HepG2 (cell line): ENCODE data around the gene CDKN2AIP. TPM values are rescaled to one million over a fixed set of nuclear protein-coding genes. Genes with fewer than 3 reads are reported as not detected.

Experiments
- ATM ChIP-seq: fragments of 450-650 bp; IDR thresholded peaks from 2 replicates; pipeline ENCODE4 v1.7.1; 2017; ENCODE audit warnings: mild to moderate bottlenecking, borderline replicate concordance
- BRD4 ChIP-seq: sonication (generic); formaldehyde crosslinking; IDR thresholded peaks from 2 replicates; pipeline ENCODE4 v1.4.0; 2020; ENCODE audit warnings: missing genetic modification reagents
- ZFP62 ChIP-seq: sonication (generic); formaldehyde crosslinking; IDR thresholded peaks from 2 replicates; pipeline ENCODE4 v1.4.0; 2020; ENCODE audit warnings: missing genetic modification reagents
- ZNF572 ChIP-seq: sonication (generic); formaldehyde crosslinking; IDR thresholded peaks from 2 replicates; pipeline ENCODE4 v1.5.1; 2020; ENCODE audit warnings: mild to moderate bottlenecking, missing genetic modification reagents
- polyA plus RNA-seq, 8 experiments: library from polyadenylated mRNA; depleted of rRNA in 3 of 8; stranded (reverse) in 7 of 8; unstranded in 1 of 8; fragments of >200 nt; fragmentation: Illumina TruSeq in 4 of 8; extraction: Trizol in 4 of 8; gene quantifications; 2 replicates each; pipeline versions ENCODE4 v1.2.1 to v1.2.3, GENCODE V29; 2011 to 2016; ENCODE audit warnings: low read depth in 4 of 8, missing spikeins in 1 of 8, mixed read lengths in 1 of 8; ENCODE audit not compliant: insufficient read depth in 1 of 8
- total RNA-seq, 5 experiments: library from RNA; depleted of rRNA; stranded (reverse); fragments of >200 nt; fragmentation: Illumina TruSeq; extraction: Trizol; gene quantifications; 2 replicates each; pipeline ENCODE4 v1.2.3, GENCODE V29; 2016; ENCODE audit warnings: low read depth in 1 of 5
- TF ChIP-seq, protein P1 (sequence below): sonication (generic); formaldehyde crosslinking; IDR thresholded peaks from 2 replicates; pipeline ENCODE4 v1.5.0; 2020; ENCODE audit warnings: mild to moderate bottlenecking, missing genetic modification reagents, moderate library complexity
- TF ChIP-seq, protein P2 (sequence below): sonication (generic); formaldehyde crosslinking; IDR thresholded peaks from 2 replicates; pipeline ENCODE4 v1.4.0; 2020; ENCODE audit warnings: mild to moderate bottlenecking, missing genetic modification reagents
- TF ChIP-seq, protein P3 (sequence below), 2 experiments: IDR thresholded peaks; 2 replicates each; pipeline ENCODE4 v1.6.1; 2011 to 2012; ENCODE audit warnings: low read length in 2 of 2, borderline replicate concordance in 1 of 2, low read depth in 1 of 2, mild to moderate bottlenecking in 1 of 2, moderate library complexity in 1 of 2
- TF ChIP-seq, protein P4 (sequence below): sonication (generic); formaldehyde crosslinking; IDR thresholded peaks from 2 replicates; pipeline ENCODE4 v1.4.0; 2020; ENCODE audit warnings: missing genetic modification reagents, borderline replicate concordance
- TF ChIP-seq, protein P5 (sequence below): sonication (generic); formaldehyde crosslinking; IDR thresholded peaks from 2 replicates; pipeline ENCODE4 v1.4.0; 2020; ENCODE audit warnings: missing genetic modification reagents, borderline replicate concordance

CDKN2AIP gene
- total and polyA plus RNA-seq, 2 of the 13 experiments (the other 11 are each of a cell fraction or from before 2014, with no cell fraction given) = 17.0 to 18.7 TPM

DNA sequence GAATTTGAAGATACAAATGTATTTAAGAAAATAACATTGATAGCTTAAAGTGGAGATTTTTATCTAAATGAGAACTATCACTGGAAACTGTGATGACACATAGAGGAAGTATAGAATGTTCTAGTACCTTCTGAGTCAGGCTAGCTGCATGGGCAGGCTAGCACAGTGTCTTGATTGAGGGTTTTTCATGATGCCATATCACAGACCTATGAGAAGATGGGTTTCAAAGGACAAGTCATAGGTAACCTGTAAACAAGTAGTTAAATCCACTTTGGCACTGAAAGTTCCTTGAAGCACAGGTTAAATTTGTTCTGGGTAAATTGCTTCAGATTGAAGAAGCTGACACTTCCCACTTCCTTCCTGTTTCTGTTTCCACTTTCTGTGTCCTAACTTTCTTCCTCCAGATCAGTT, 48.2 kb upstream of the CDKN2AIP start (continued):
- TF ChIP-seq, protein P1, sequence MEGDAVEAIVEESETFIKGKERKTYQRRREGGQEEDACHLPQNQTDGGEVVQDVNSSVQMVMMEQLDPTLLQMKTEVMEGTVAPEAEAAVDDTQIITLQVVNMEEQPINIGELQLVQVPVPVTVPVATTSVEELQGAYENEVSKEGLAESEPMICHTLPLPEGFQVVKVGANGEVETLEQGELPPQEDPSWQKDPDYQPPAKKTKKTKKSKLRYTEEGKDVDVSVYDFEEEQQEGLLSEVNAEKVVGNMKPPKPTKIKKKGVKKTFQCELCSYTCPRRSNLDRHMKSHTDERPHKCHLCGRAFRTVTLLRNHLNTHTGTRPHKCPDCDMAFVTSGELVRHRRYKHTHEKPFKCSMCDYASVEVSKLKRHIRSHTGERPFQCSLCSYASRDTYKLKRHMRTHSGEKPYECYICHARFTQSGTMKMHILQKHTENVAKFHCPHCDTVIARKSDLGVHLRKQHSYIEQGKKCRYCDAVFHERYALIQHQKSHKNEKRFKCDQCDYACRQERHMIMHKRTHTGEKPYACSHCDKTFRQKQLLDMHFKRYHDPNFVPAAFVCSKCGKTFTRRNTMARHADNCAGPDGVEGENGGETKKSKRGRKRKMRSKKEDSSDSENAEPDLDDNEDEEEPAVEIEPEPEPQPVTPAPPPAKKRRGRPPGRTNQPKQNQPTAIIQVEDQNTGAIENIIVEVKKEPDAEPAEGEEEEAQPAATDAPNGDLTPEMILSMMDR (CRISPR knock-in tag) = no peak
- TF ChIP-seq ATM (no peak), BRD4 (CRISPR knock-in tag) (no peak), ZFP62 (CRISPR knock-in tag) (no peak), ZNF572 (CRISPR knock-in tag) (no peak)
- TF ChIP-seq, protein P2, sequence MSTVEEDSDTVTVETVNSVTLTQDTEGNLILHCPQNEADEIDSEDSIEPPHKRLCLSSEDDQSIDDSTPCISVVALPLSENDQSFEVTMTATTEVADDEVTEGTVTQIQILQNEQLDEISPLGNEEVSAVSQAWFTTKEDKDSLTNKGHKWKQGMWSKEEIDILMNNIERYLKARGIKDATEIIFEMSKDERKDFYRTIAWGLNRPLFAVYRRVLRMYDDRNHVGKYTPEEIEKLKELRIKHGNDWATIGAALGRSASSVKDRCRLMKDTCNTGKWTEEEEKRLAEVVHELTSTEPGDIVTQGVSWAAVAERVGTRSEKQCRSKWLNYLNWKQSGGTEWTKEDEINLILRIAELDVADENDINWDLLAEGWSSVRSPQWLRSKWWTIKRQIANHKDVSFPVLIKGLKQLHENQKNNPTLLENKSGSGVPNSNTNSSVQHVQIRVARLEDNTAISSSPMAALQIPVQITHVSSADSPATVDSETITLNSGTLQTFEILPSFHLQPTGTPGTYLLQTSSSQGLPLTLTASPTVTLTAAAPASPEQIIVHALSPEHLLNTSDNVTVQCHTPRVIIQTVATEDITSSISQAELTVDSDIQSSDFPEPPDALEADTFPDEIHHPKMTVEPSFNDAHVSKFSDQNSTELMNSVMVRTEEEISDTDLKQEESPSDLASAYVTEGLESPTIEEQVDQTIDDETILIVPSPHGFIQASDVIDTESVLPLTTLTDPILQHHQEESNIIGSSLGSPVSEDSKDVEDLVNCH = no peak
- TF ChIP-seq, protein P3, sequence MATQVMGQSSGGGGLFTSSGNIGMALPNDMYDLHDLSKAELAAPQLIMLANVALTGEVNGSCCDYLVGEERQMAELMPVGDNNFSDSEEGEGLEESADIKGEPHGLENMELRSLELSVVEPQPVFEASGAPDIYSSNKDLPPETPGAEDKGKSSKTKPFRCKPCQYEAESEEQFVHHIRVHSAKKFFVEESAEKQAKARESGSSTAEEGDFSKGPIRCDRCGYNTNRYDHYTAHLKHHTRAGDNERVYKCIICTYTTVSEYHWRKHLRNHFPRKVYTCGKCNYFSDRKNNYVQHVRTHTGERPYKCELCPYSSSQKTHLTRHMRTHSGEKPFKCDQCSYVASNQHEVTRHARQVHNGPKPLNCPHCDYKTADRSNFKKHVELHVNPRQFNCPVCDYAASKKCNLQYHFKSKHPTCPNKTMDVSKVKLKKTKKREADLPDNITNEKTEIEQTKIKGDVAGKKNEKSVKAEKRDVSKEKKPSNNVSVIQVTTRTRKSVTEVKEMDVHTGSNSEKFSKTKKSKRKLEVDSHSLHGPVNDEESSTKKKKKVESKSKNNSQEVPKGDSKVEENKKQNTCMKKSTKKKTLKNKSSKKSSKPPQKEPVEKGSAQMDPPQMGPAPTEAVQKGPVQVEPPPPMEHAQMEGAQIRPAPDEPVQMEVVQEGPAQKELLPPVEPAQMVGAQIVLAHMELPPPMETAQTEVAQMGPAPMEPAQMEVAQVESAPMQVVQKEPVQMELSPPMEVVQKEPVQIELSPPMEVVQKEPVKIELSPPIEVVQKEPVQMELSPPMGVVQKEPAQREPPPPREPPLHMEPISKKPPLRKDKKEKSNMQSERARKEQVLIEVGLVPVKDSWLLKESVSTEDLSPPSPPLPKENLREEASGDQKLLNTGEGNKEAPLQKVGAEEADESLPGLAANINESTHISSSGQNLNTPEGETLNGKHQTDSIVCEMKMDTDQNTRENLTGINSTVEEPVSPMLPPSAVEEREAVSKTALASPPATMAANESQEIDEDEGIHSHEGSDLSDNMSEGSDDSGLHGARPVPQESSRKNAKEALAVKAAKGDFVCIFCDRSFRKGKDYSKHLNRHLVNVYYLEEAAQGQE (IDR thresholded peaks at IDR 0.05; ENCODE audit: borderline replicate concordance in 1 of 2, low read depth in 1 of 2, low read length in 2 of 2) = no peak
- TF ChIP-seq, protein P4, sequence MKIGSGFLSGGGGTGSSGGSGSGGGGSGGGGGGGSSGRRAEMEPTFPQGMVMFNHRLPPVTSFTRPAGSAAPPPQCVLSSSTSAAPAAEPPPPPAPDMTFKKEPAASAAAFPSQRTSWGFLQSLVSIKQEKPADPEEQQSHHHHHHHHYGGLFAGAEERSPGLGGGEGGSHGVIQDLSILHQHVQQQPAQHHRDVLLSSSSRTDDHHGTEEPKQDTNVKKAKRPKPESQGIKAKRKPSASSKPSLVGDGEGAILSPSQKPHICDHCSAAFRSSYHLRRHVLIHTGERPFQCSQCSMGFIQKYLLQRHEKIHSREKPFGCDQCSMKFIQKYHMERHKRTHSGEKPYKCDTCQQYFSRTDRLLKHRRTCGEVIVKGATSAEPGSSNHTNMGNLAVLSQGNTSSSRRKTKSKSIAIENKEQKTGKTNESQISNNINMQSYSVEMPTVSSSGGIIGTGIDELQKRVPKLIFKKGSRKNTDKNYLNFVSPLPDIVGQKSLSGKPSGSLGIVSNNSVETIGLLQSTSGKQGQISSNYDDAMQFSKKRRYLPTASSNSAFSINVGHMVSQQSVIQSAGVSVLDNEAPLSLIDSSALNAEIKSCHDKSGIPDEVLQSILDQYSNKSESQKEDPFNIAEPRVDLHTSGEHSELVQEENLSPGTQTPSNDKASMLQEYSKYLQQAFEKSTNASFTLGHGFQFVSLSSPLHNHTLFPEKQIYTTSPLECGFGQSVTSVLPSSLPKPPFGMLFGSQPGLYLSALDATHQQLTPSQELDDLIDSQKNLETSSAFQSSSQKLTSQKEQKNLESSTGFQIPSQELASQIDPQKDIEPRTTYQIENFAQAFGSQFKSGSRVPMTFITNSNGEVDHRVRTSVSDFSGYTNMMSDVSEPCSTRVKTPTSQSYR (CRISPR knock-in tag) = no peak
- TF ChIP-seq, protein P5, sequence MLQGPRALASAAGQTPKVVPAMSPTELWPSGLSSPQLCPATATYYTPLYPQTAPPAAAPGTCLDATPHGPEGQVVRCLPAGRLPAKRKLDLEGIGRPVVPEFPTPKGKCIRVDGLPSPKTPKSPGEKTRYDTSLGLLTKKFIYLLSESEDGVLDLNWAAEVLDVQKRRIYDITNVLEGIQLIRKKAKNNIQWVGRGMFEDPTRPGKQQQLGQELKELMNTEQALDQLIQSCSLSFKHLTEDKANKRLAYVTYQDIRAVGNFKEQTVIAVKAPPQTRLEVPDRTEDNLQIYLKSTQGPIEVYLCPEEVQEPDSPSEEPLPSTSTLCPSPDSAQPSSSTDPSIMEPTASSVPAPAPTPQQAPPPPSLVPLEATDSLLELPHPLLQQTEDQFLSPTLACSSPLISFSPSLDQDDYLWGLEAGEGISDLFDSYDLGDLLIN (CRISPR knock-in tag) = no peak
